ENCODE results near the gene PARD3.

Gene PARD3

GRCh38 chr10:34578468-34578867 is 236.6 kb downstream of the PARD3 start:
- no peak for DNase-seq

GRCh38 chr10:34576797-34577196 is 238.3 kb downstream of the PARD3 start:
- DNase-seq = no peak

- no peak for DNase-seq
Observed at GRCh38 chr10:34575882-34576281, 239.2 kb downstream of the PARD3 start.

- DNase-seq = no peak
Observed at GRCh38 chr10:34574353-34574934, 240.7 kb downstream of the PARD3 start.

- DNase-seq = no peak
Observed at GRCh38 chr10:34570887-34571286, 244.2 kb downstream of the PARD3 start.

- no peak for DNase-seq
Observed at GRCh38 chr10:34567659-34568253, 247.3 kb downstream of the PARD3 start.

GRCh38 chr10:34565934-34566333 is 249.2 kb downstream of the PARD3 start:
- DNase-seq = no peak

- no peak for DNase-seq
Observed at GRCh38 chr10:34558093-34558583, 257.0 kb downstream of the PARD3 start.

- DNase-seq = no peak
Observed at GRCh38 chr10:34557173-34557572, 257.9 kb downstream of the PARD3 start.

GRCh38 chr10:34555653-34556052 is 259.4 kb downstream of the PARD3 start:
- DNase-seq = no peak

GRCh38 chr10:34553747-34554146 is 261.3 kb downstream of the PARD3 start:
- no peak for DNase-seq

- no peak for DNase-seq
Observed at GRCh38 chr10:34551295-34551694, 263.8 kb downstream of the PARD3 start.

GRCh38 chr10:34549953-34550352 is 265.1 kb downstream of the PARD3 start:
- DNase-seq = no peak

GRCh38 chr10:34549001-34549400 is 266.1 kb downstream of the PARD3 start:
- DNase-seq = no peak

GRCh38 chr10:34548466-34548865 is 266.6 kb downstream of the PARD3 start:
- DNase-seq = no peak

GRCh38 chr10:34547695-34548094 is 267.4 kb downstream of the PARD3 start:
- no peak for DNase-seq

GRCh38 chr10:34547291-34547690 is 267.8 kb downstream of the PARD3 start:
- no peak for DNase-seq

- no peak for DNase-seq
Observed at GRCh38 chr10:34544400-34544799, 270.7 kb downstream of the PARD3 start.

- no peak for DNase-seq
Observed at GRCh38 chr10:34543716-34544115, 271.4 kb downstream of the PARD3 start.

GRCh38 chr10:34540492-34540891 is 274.6 kb downstream of the PARD3 start:
- DNase-seq = no peak

GRCh38 chr10:34539533-34540315 is 275.4 kb downstream of the PARD3 start:
- DNase-seq = no peak

- peak in 4 of 14 donors; percentile 2 to 38 (median 21) for DNase-seq
Observed at GRCh38 chr10:34538281-34538829, 276.7 kb downstream of the PARD3 start.

GRCh38 chr10:34537629-34538231 is 277.4 kb downstream of the PARD3 start:
- no peak for DNase-seq

Measured in C1 segment of cervical spinal cord (tissue), 14 donors.